Measurements from ENCODE around the gene SNTG2. TPM values are rescaled to one million over a fixed set of nuclear protein-coding genes. Genes with fewer than 3 reads are reported as not detected.

SNTG2 gene
- total and polyA plus RNA-seq, 11 donors: 0.19 to 3.2 (median 0.93) TPM

DNA sequence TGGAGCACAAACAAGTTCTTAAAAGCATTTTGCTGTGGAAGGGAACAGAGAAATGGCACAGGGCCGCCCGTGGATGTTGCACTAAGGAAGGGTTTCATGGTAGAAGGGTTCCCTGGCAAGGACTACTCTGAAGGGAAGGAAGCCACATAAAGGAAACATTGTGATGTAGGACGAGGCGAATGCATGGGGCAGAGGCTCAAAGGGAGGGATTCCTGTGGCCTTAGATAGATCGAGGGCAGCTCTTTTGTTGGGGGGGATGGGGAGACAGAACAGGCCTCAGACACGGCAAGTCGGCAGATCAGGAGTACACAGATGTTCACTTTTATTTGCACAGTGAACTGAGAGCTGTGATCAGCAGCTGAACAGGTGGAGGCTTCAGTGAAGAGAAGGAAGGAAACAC lies 205.4 kb downstream of the SNTG2 start:
- Histone ChIP-seq H3K9me3 (no peaks in the 10 kb centered on the region), H3K4me3 (no peak overlapping the region), H3K27ac (no peak overlapping the region), H3K36me3 (no peaks in the 10 kb centered on the region), H3K27me3 (peaks cover 0 to 3% (median 0%) of the 10 kb centered on the region in 9 donors), H3K4me1 (peaks cover 0 to 13% (median 5%) of the 10 kb centered on the region in 12 donors)
- no peak for DNase-seq
- no peak for ATAC-seq
- WGBS, 4 donors: 61 to 68% (median 64%) methylated on average over 7 of the region's 7 CpGs
- no peak for TF ChIP-seq POLR2A (IDR thresholded peaks at IDR 0.05)
- TF ChIP-seq, protein P1, sequence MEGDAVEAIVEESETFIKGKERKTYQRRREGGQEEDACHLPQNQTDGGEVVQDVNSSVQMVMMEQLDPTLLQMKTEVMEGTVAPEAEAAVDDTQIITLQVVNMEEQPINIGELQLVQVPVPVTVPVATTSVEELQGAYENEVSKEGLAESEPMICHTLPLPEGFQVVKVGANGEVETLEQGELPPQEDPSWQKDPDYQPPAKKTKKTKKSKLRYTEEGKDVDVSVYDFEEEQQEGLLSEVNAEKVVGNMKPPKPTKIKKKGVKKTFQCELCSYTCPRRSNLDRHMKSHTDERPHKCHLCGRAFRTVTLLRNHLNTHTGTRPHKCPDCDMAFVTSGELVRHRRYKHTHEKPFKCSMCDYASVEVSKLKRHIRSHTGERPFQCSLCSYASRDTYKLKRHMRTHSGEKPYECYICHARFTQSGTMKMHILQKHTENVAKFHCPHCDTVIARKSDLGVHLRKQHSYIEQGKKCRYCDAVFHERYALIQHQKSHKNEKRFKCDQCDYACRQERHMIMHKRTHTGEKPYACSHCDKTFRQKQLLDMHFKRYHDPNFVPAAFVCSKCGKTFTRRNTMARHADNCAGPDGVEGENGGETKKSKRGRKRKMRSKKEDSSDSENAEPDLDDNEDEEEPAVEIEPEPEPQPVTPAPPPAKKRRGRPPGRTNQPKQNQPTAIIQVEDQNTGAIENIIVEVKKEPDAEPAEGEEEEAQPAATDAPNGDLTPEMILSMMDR (IDR thresholded peaks at IDR 0.05): no peak
- intact Hi-C loops (cut with DNase I): no loop called here

DNA sequence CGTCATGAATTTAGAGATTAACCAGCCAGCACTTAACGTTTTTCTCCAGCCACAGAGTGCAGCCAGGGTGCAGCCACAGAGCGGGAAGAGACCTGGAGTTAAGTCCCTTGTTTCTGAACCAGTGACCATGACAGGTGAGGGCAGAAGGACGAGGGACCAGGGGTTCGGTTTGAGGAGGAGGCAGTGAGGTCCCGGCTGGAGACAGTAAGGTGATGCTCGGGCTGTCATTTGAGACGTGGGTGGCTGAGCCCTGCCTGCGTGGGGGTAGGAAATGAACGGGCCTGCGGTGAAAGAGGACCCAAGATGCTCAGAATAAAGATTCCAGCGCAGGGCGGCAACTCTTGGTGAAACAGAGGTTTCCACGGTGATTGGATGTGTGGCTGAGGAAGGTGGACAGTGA lies 205.9 kb downstream of the SNTG2 start:
- Histone ChIP-seq H3K4me1 (peaks cover 0 to 13% (median 5%) of the 10 kb centered on the region in 12 donors), H3K27ac (no peak overlapping the region), H3K27me3 (peaks cover 0 to 3% (median 0%) of the 10 kb centered on the region in 9 donors), H3K4me3 (no peak overlapping the region), H3K9me3 (no peaks in the 10 kb centered on the region), H3K36me3 (no peaks in the 10 kb centered on the region)
- DNase-seq (no peak), ATAC-seq (no peak)
- 61 to 69% (median 63%) methylated on average over 13 to 14 of the region's 14 CpGs for WGBS, 4 donors
- TF ChIP-seq, protein P1 (IDR thresholded peaks at IDR 0.05): no peak
- no peak for TF ChIP-seq POLR2A (IDR thresholded peaks at IDR 0.05)
- intact Hi-C loops (cut with DNase I): no loop called here

DNA sequence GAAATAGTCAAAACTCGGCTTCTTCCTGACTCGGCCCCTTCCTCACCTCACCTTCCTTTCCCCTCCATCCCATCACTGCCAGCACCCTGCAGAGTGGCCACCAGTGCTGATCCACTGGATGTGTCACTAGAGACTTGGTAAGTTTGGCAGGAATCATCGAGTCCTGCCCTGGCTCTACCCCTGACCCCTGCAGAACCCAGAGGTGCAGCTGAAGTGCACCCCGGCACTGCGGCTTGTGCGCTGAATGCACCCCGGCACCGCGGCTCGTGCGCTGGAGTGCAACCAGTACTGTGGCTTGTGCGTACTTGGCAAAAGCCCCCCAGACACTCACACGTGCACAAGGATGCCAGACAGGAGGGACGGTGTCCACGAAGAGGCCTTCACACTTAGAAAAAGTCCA lies 206.5 kb downstream of the SNTG2 start:
- H3K27ac ChIP-seq: no peak overlapping the region
- intact Hi-C loops (cut with DNase I): no loop called here
- no peaks in the 10 kb centered on the region for H3K9me3 ChIP-seq
- peaks cover 0 to 13% (median 5%) of the 10 kb centered on the region in 12 donors for H3K4me1 ChIP-seq
- DNase-seq (no peak), ATAC-seq (no peak)
- no peak overlapping the region for H3K4me3 ChIP-seq
- no peak for TF ChIP-seq POLR2A (IDR thresholded peaks at IDR 0.05)
- TF ChIP-seq, protein P1 (IDR thresholded peaks at IDR 0.05): no peak
- H3K36me3 ChIP-seq: no peaks in the 10 kb centered on the region
- 76 to 91% (median 82%) methylated on average over 10 to 15 of the region's 15 CpGs for WGBS, 4 donors
- peaks cover 0 to 3% (median 0%) of the 10 kb centered on the region in 9 donors for H3K27me3 ChIP-seq

DNA sequence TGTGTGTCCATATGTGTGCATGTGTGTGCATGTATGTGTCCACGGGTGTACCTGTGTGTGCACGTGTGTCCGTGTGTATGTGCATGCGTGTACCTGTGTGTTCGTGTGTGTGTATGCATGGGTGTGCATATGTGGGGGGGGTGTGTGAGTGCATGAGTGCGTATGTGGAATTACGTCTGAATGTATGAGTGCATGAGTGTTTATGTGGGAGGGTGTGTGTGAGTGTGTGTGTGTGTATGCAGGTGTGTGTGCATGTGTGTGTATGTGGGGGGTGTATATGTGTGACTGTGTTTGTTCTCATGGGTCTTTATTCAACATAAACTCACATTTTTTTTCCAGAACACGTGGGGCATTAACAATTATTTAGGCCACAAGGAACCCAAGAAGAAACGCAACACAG lies 208.4 kb downstream of the SNTG2 start:
- peaks cover 0 to 6% (median 0%) of the 10 kb centered on the region in 12 donors for H3K4me1 ChIP-seq
- DNase-seq (no peak), ATAC-seq (no peak)
- no peaks in the 10 kb centered on the region for H3K36me3 ChIP-seq
- TF ChIP-seq, protein P1 (IDR thresholded peaks at IDR 0.05): no peak
- TF ChIP-seq POLR2A (IDR thresholded peaks at IDR 0.05): no peak
- WGBS, 4 donors: 78 to 88% (median 81%) methylated on average over 9 of the region's 9 CpGs
- peaks cover 0 to 8% (median 0%) of the 10 kb centered on the region in 12 donors for H3K9me3 ChIP-seq
- no peak overlapping the region for H3K4me3 ChIP-seq
- no peak overlapping the region for H3K27ac ChIP-seq
- H3K27me3 ChIP-seq: peaks cover 0 to 3% (median 0%) of the 10 kb centered on the region in 9 donors
- intact Hi-C loops (cut with DNase I): no loop called here

Measured in heart left ventricle (tissue), 16 donors.